Right atrium auricular region (tissue), 2 donors: ENCODE measurements around the gene FIGNL2. TPM values are rescaled to one million over a fixed set of nuclear protein-coding genes. Genes with fewer than 3 reads are reported as not detected.

Experiments
- DNase-seq: peaks from one replicate; pipeline ENCODE4 v3.0.0-alpha.2; 2019; ENCODE audit warnings: low spot score
- H3K27ac ChIP-seq, 2 donors: fragments of 200-600 bp; sonication (generic); 1 replicate in 1 of 2; 2 replicates in 1 of 2; pipeline ENCODE4 v1.5.1; 2016 to 2019
- H3K27me3 ChIP-seq, 2 donors: fragments of 200-600 bp; sonication (generic); one replicate each; pipeline versions ENCODE4 v1.5.1 to v1.6.0; 2017 to 2019
- H3K36me3 ChIP-seq: fragments of 200-600 bp; sonication (generic); one replicate; pipeline ENCODE4 v1.5.1; 2016
- H3K4me1 ChIP-seq, 2 donors: fragments of 200-600 bp; sonication (generic); one replicate each; pipeline versions ENCODE4 v1.5.1 to v1.6.0; 2017 to 2019
- H3K4me3 ChIP-seq, 2 donors: fragments of 200-600 bp; sonication (generic); 1 replicate in 1 of 2; 2 replicates in 1 of 2; pipeline ENCODE4 v1.5.1; 2017 to 2019; ENCODE audit warnings: mild to moderate bottlenecking in 1 of 2, moderate library complexity in 1 of 2
- H3K9me3 ChIP-seq, 2 donors: fragments of 200-600 bp; sonication (generic); one replicate each; pipeline ENCODE4 v1.5.1; 2019
- total RNA-seq, 2 donors: library from RNA; depleted of rRNA; stranded (reverse); fragments of >200 nt; gene quantifications; one replicate each; pipeline ENCODE4 v1.1.0, GENCODE V29; 2016
- TF ChIP-seq, protein P1 (sequence below), 2 donors: fragments of 200-600 bp; sonication (generic); IDR thresholded peaks; one replicate each; pipeline ENCODE4 v1.5.1; 2019; ENCODE audit warnings: antibody characterized with exemption in 2 of 2

The FIGNL2 gene
- total RNA-seq, 2 donors from 2014 or later, result 0.19 to 0.24 TPM

DNA sequence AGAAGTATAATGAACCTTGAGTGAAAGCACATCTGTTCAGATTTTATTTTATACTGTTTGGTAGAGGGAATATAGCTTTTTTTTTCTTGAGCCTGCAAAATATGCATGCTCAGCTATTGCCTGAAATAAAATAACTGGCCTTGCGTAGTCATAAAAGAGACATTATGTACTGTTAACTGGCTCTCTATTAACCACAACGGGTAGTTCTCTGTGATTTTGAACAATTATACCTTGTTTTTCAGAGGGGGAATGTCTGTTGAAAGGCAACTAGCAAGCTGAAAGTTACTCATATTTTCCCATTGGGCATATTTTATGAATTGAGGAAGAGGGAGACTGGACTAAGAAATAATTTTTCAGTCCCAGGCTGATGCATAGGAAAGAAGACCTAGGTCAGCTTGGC lies 62.6 kb downstream of the FIGNL2 start:
- TF ChIP-seq, protein P1, sequence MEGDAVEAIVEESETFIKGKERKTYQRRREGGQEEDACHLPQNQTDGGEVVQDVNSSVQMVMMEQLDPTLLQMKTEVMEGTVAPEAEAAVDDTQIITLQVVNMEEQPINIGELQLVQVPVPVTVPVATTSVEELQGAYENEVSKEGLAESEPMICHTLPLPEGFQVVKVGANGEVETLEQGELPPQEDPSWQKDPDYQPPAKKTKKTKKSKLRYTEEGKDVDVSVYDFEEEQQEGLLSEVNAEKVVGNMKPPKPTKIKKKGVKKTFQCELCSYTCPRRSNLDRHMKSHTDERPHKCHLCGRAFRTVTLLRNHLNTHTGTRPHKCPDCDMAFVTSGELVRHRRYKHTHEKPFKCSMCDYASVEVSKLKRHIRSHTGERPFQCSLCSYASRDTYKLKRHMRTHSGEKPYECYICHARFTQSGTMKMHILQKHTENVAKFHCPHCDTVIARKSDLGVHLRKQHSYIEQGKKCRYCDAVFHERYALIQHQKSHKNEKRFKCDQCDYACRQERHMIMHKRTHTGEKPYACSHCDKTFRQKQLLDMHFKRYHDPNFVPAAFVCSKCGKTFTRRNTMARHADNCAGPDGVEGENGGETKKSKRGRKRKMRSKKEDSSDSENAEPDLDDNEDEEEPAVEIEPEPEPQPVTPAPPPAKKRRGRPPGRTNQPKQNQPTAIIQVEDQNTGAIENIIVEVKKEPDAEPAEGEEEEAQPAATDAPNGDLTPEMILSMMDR (IDR thresholded peaks at IDR 0.05), result no peak
- Histone ChIP-seq H3K27me3 (no peaks in the 10 kb centered on the region), H3K4me1 (no peaks in the 10 kb centered on the region), H3K4me3 (no peak overlapping the region), H3K9me3 (no peaks in the 10 kb centered on the region), H3K27ac (no peak overlapping the region), H3K36me3 (no peaks in the 10 kb centered on the region)
- no peak for DNase-seq

DNA sequence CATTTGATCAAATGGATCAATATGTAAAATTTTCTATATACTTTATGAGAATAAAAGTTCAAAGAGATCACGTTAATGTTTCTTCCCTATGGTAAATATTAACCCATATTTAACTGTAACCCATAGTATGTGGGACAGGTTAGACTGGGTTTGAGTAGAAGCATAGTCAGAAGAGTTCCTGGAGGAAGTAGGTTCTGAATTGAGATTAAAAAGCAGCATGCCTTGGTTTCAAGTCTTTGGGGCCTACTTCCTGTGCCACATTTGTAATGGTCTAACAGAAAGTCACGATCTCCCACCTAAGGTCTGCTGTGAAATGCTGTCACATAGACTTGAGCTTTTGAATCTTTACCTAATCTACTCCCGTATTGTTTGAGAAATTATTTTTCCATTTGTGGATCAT lies 63.8 kb downstream of the FIGNL2 start:
- Histone ChIP-seq H3K36me3 (no peaks in the 10 kb centered on the region), H3K27ac (no peak overlapping the region), H3K4me3 (no peak overlapping the region), H3K9me3 (no peaks in the 10 kb centered on the region), H3K4me1 (no peaks in the 10 kb centered on the region), H3K27me3 (no peaks in the 10 kb centered on the region)
- DNase-seq, result no peak
- TF ChIP-seq, protein P1 (IDR thresholded peaks at IDR 0.05), result no peak

DNA sequence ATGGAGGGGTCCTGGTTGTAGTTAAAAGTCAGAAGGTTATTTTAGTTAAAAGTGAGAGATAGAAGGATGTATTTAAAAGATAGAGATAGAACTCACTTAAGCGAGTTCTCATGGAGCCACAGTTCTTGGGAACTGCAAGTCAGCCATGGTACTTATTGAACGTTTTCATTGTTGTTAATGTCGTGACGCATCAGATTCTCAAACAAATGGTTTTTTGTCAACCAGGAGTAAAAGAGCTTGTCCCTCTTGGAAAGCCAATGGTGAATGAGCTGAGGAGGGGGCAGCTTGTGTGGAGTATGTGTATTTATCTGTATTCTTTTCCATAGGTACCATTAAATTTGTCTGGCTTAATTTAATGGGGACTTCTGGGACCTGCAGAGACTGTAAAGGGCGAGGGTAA lies 68.6 kb downstream of the FIGNL2 start:
- TF ChIP-seq, protein P1 (IDR thresholded peaks at IDR 0.05), result no peak
- Histone ChIP-seq H3K27ac (no peak overlapping the region), H3K4me3 (no peak overlapping the region), H3K4me1 (no peaks in the 10 kb centered on the region), H3K36me3 (no peaks in the 10 kb centered on the region), H3K27me3 (no peaks in the 10 kb centered on the region), H3K9me3 (no peaks in the 10 kb centered on the region)
- DNase-seq, result no peak

DNA sequence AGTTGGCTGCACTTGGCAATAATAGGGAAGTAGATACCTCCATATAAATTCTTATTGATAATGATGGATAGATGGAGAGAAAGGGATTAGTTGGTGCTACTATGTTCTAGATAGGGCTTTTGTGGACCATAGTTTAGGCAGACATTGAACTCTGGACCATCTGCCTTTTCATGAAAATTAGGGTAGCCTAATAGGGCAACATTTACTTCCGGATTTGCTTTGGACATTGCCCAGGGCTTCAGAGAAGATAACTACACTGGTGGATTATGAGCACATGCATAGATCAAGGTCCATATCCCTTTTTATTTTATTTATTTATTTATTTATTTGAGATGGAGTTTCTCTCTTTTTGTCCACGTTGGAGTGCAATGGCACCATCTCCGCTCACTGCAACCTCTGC lies 70.5 kb downstream of the FIGNL2 start:
- Histone ChIP-seq H3K27ac (no peak overlapping the region), H3K4me3 (no peak overlapping the region), H3K36me3 (no peaks in the 10 kb centered on the region), H3K4me1 (no peaks in the 10 kb centered on the region), H3K27me3 (no peaks in the 10 kb centered on the region), H3K9me3 (no peaks in the 10 kb centered on the region)
- no peak for DNase-seq
- TF ChIP-seq, protein P1 (IDR thresholded peaks at IDR 0.05), result no peak

DNA sequence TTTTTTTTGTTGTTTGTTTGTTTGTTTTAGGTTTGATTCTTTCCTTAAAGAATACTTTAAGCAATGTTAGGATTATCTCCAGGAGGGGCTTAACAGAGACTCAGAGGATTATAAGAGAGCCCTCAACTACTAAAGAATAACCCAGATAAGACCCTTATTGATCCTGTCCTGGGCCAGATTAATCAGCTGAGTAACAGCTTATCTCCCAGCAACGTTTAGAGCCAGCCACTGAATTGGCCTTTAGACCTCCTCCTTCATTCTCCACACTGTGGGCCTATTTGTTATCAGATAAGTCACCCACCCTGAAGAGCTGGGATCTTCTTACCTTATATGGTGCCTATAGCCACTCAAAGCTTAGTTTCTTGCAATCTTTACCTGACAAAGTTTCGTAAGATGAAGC lies 71.1 kb downstream of the FIGNL2 start:
- TF ChIP-seq, protein P1 (IDR thresholded peaks at IDR 0.05), result no peak
- no peak for DNase-seq
- Histone ChIP-seq H3K27ac (no peak overlapping the region), H3K27me3 (no peaks in the 10 kb centered on the region), H3K4me3 (no peak overlapping the region), H3K36me3 (no peaks in the 10 kb centered on the region), H3K9me3 (no peaks in the 10 kb centered on the region), H3K4me1 (no peaks in the 10 kb centered on the region)

DNA sequence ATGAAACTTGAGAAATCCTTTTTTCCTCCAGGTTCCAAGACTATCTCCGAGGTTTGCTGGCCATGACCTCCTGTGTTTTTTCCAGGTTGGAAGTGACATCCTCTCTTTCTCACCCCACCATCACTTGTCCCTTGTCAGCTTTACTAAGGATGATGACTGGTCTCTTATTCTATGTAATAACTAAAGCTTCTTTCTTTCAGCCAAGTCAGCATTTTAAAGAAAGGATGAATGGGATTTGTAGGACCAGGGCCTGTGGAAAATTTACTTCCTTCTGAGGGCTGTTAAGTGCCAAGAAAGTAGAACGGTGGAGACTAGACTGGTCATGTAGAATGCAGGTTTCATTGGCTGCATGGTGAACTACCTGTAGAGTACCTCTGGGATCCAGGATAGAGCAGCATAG lies 73.6 kb downstream of the FIGNL2 start:
- Histone ChIP-seq H3K9me3 (no peaks in the 10 kb centered on the region), H3K27me3 (no peaks in the 10 kb centered on the region), H3K4me1 (no peaks in the 10 kb centered on the region), H3K4me3 (no peak overlapping the region), H3K27ac (no peak overlapping the region), H3K36me3 (no peaks in the 10 kb centered on the region)
- DNase-seq, result no peak
- TF ChIP-seq, protein P1 (IDR thresholded peaks at IDR 0.05), result no peak
